ENCODE results near the gene NMRK2.
"Not testable (repeated sequence)": the region's sequence is repeated elsewhere in the genome, so short reads cannot be mapped to it uniquely, and the experiment has no call there.

The NMRK2 gene

GRCh38 chr19:3936506-3937442 is 3.9 kb downstream of the NMRK2 start:
- DNase-seq (ENCODE audit: low read depth in 2 of 2), result no peak

GRCh38 chr19:3938300-3938950 is 5.6 kb downstream of the NMRK2 start:
- DNase-seq (ENCODE audit: low read depth in 2 of 2), result not testable (repeated sequence)

GRCh38 chr19:3942790-3943409 is 10.0 kb downstream of the NMRK2 start:
- no peak for DNase-seq (ENCODE audit: low read depth in 2 of 2)

- no peak for DNase-seq (ENCODE audit: low read depth in 2 of 2)
These were observed 11.3 kb downstream of the NMRK2 start for GRCh38 chr19:3944018-3944721.

GRCh38 chr19:3945838-3946237 is 13.0 kb downstream of the NMRK2 start:
- DNase-seq (ENCODE audit: low read depth in 2 of 2), result no peak

- DNase-seq (ENCODE audit: low read depth in 2 of 2), result not testable (repeated sequence)
These were observed 14.6 kb downstream of the NMRK2 start for GRCh38 chr19:3947316-3947933.

- DNase-seq (ENCODE audit: low read depth in 2 of 2), result no peak
These were observed 16.4 kb downstream of the NMRK2 start for GRCh38 chr19:3949294-3949693.

GRCh38 chr19:3949997-3950859 is 17.4 kb downstream of the NMRK2 start:
- no peak for DNase-seq (ENCODE audit: low read depth in 2 of 2)

GRCh38 chr19:3950871-3951861 is 18.3 kb downstream of the NMRK2 start:
- peak in 1 of 2 donors; percentile 23 for DNase-seq (ENCODE audit: low read depth in 2 of 2)

- not testable (repeated sequence) for DNase-seq (ENCODE audit: low read depth in 2 of 2)
These were observed 19.9 kb downstream of the NMRK2 start for GRCh38 chr19:3952755-3953276.

- DNase-seq (ENCODE audit: low read depth in 2 of 2), result no peak
These were observed 21.2 kb downstream of the NMRK2 start for GRCh38 chr19:3954107-3954506.

GRCh38 chr19:3955276-3955675 is 22.4 kb downstream of the NMRK2 start:
- DNase-seq (ENCODE audit: low read depth in 2 of 2), result not testable (repeated sequence)

- DNase-seq (ENCODE audit: low read depth in 2 of 2), result no peak
These were observed 22.8 kb downstream of the NMRK2 start for GRCh38 chr19:3955688-3956087.

- DNase-seq (ENCODE audit: low read depth in 2 of 2), result no peak
These were observed 26.2 kb downstream of the NMRK2 start for GRCh38 chr19:3958836-3959765.

GRCh38 chr19:3959766-3960131 is 26.9 kb downstream of the NMRK2 start:
- DNase-seq (ENCODE audit: low read depth in 2 of 2), result no peak

- no peak for DNase-seq (ENCODE audit: low read depth in 2 of 2)
These were observed 28.1 kb downstream of the NMRK2 start for GRCh38 chr19:3961007-3961406.

- DNase-seq (ENCODE audit: low read depth in 2 of 2), result no peak
These were observed 30.8 kb downstream of the NMRK2 start for GRCh38 chr19:3963458-3964255.
